Activated naive CD4-positive, alpha-beta T cell treated with Interleukin-2 at 50 U/mL for 16 hours (primary cell): Measurements from ENCODE around the gene LRBA.
"Not testable (repeated sequence)": the region's sequence is repeated elsewhere in the genome, so short reads cannot be mapped to it uniquely, and the experiment has no call there.

ENCODE experiments used
- DNase-seq: peaks from one replicate; pipeline ENCODE4 v3.0.0-alpha.2; 2020

LRBA gene

DNA sequence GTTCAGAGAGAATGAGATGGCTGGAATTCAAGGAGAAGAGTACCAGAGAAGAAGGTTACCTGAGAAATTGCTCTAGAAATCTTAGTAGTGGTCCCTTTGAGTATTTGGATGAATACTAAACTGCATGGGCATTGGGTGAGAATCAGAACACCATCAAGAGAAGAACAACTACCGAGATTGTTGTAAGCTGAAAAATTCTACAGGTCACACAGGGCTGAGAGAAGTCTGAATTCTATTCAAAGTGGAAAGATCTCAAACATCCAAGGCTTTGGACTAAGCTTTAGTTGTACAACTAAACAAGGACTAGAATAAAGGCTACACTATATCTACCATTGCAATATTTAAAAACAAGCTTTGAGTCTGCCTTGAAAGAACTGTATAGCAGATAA, 40.8 kb downstream of the LRBA start:
- no peak for DNase-seq

DNA sequence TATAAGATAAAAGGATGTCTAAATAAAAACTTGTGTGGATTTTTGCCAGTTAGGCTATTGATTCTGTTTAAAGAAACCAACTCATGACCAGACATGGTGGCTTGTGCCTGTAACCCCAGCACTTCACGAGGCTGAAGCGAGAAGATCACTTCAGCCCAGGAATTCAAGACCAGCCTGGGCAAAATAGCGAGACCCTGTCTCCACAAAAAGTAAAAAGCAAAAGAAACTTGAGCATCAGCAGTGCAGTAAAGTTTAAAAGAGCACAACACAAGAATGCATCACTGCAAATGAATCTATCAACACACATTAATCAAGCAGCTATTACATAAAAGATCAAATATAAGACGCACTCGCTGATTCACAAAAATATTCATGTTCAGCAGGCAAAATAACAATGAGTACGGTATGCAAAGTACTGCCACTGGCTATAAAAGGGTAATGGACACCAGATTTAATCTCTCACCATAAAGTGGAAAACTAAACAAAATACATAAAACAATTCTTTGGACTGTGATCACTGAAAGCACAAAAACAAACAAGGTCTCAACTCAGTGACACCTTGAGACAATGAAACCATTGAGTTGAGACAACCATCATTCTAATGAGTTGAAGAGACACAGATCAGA, 41.3 kb downstream of the LRBA start:
- DNase-seq, result no peak

DNA sequence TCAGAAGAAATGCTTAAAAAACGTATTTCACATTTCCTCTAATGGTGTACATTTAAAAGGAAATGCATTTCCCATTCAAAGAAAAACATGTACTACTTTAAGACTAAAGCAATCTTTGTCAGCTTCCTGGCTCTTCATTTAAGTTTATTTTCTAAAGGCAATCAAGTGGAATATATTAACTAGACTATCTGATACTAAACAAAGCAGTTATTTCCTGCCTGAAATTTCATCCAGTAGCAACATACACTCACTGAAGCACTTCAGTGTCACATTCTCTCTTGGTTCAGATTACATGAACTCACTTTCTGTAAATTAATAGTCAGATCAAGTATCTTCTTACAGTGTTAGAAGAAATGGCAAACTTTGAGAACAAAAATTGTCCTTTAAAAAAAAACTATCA, 42.5 kb downstream of the LRBA start:
- DNase-seq, result no peak

DNA sequence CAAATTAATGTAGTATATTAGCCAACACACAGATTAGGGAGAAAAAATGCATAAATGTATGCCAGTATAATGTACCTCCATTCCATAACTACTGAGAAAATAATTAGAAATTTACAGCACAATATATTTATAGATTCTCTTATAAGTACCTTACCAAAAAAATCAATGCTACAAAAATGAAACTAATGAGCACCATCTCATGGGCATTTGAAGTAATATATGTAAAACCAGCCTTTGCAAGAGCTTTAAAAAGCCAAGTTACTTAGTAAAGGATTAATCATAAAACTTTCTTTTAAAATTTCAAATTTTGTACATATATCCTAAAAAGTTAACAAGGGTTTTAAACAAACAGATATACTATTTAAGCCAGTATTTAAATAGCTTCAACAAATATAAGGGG, 43.2 kb downstream of the LRBA start:
- DNase-seq, result no peak

GRCh38 chr4:150970685-150971151, 44.4 kb downstream of the LRBA start:
- DNase-seq, result no peak

DNA sequence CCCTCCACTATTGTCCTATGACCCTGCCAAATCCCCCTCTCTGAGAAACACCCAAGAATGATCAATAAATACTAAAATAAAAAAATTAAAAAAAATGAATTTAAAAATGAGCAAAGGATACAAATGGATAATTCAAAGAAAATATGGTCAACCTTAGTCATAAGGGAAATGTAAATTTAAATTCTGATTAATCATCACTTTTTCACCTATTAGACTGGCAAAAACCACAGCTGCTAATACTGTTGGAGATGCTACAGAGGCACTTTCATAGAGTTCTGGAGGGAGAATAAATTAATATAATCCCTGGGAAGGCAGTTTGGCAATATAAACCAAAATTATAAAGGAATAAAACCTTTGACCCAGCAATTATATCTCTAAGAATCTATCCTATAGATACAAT, 50.3 kb downstream of the LRBA start:
- no peak for DNase-seq

GRCh38 chr4:150963602-150964345, 51.3 kb downstream of the LRBA start:
- not testable (repeated sequence) for DNase-seq

GRCh38 chr4:150962245-150962644, 52.8 kb downstream of the LRBA start:
- DNase-seq, result no peak

- no peak for DNase-seq
Measured at GRCh38 chr4:150961566-150961965, 53.5 kb downstream of the LRBA start.

DNA sequence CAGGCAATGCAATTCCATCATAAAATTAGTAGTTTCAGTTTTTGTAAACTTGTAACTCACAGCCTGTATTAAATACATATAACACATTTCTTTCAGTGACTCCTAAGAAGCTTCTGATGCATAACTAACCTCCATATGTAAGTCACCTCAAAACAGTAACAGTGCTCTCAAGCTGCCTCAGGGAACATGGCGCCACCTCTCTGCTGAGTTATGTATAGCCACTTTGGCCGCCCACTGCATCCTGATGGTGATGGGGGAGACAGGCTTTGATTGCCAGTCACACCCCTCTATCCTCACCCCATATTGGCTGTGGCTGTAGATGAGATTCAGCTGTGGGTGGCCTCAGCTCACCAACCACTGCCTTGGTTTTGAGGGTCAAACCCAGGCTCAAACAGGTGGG, 54.3 kb downstream of the LRBA start:
- DNase-seq, result peak; percentile 46

DNA sequence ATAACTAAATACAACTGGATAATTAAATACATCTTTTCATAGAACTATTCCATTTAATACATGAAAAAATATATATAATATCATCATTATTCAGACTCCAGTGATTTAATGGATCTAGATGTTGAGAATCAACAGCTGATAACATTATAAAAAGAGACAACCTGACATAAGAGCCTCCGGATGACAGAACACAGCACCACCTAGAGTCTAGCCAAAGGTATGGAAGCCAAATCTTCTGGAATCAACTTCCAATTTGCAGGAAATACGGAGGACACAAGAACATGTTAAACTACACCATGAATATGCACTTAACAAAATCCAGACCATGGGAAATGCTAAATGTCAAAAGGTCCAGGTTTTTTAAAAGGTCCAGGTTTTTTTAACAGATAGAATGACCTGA, 55.0 kb downstream of the LRBA start:
- no peak for DNase-seq

- DNase-seq, result not testable (repeated sequence)
Measured at GRCh38 chr4:150957981-150958380, 57.1 kb downstream of the LRBA start.

- not testable (repeated sequence) for DNase-seq
Measured at GRCh38 chr4:150957095-150957494, 58.0 kb downstream of the LRBA start.

GRCh38 chr4:150953916-150954315, 61.2 kb downstream of the LRBA start:
- DNase-seq, result not testable (repeated sequence)

GRCh38 chr4:150952167-150952845, 62.8 kb downstream of the LRBA start:
- DNase-seq, result peak; percentile 30

GRCh38 chr4:150950657-150951288, 64.3 kb downstream of the LRBA start:
- DNase-seq, result no peak

DNA sequence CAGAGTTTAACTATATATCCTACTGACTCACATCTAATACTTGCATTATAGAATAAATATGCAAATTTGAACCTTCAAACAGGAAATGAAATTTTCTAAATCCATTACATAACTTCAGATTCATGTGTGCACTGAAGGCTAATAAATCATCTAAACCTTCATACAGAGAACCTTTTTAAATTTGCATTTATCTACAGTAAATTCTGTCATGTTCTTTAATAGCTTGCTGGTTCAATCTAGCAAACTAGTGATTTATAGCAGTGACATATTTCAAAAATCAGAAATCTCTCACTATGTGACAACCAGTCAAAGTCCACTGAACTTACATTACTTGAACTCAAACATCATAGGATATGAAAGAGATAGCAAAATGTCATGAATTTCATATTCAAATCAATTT, 65.1 kb downstream of the LRBA start:
- no peak for DNase-seq

DNA sequence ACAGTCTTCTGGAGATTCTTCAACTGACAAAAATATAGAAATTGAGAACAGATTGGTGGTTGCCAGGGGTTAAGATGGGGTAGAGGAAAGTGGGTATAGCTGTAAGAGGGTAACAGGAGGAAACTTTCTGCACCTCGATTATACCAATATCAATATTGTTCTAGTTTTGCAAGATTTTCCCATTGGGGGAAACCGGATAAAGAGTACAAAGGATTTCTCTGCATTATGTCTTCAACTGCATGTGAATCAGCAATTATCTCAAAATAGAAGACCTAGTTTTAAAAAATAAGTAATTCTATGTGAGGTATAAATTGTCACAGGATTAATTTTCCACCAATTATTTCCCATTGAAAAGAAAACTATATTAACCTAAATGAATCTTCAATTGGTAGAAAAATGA, 65.7 kb downstream of the LRBA start:
- no peak for DNase-seq

DNA sequence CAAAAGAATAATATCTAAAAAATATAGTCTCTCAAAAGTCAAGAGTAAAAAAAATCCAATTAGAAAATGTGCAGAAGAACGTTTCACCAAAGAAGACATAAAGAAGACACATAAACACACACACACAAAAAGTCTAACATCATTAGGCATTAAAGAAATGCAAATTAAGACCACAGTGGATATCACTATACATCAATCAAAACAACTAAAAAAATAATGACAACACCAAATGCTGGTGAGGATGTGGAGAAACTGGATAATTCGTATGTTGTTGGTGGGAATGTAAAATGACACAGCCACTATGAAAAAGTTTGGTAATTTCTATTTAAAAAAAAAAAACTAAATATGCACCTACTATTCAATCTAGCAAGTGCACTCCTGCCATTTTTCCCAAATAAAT, 66.4 kb downstream of the LRBA start:
- no peak for DNase-seq

DNA sequence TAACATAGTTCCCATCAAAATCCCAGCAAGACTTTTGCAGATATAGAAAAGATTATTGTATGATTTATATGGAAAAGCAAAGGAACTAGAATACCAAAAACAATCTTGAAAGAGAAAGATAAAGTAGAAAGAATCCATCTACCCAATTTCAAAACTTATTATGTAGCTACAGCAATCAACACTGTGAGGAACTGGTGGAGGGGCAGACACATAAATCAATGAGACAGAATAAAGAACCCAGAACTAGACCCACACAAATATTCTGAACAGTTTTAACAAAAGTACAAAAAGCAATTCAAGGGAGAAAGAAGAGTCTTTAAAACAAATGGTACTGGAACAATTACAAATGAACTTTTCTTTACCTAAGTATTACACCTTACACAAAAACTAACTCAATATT, 67.0 kb downstream of the LRBA start:
- DNase-seq, result no peak

- no peak for DNase-seq
Measured at GRCh38 chr4:150944660-150945059, 70.4 kb downstream of the LRBA start.

- no peak for DNase-seq
Measured at GRCh38 chr4:150943818-150944217, 71.3 kb downstream of the LRBA start.

- DNase-seq, result no peak
Measured at GRCh38 chr4:150943126-150943525, 72.0 kb downstream of the LRBA start.

- DNase-seq, result no peak
Measured at GRCh38 chr4:150942539-150942938, 72.5 kb downstream of the LRBA start.
